Subcutaneous adipose tissue (tissue), 4 donors: ENCODE data around the gene MPPED2. TPM values are rescaled to one million over a fixed set of nuclear protein-coding genes. Genes with fewer than 3 reads are reported as not detected.

Experiments
- total RNA-seq, 4 donors: library from RNA; depleted of rRNA; stranded (reverse); fragments of >200 nt; gene quantifications; one replicate each; pipeline ENCODE4 v1.1.0, GENCODE V29; 2016
- TF ChIP-seq, protein P1 (sequence below): fragments of 450-650 bp; IDR thresholded peaks from one replicate; pipeline ENCODE4 v1.5.1; 2016; ENCODE audit warnings: low read depth, mild to moderate bottlenecking, control low read depth, antibody characterized with exemption, moderate library complexity

The MPPED2 gene
- total RNA-seq, 4 donors from 2014 or later, result 10.5 to 32.4 (median 15.5) TPM

DNA sequence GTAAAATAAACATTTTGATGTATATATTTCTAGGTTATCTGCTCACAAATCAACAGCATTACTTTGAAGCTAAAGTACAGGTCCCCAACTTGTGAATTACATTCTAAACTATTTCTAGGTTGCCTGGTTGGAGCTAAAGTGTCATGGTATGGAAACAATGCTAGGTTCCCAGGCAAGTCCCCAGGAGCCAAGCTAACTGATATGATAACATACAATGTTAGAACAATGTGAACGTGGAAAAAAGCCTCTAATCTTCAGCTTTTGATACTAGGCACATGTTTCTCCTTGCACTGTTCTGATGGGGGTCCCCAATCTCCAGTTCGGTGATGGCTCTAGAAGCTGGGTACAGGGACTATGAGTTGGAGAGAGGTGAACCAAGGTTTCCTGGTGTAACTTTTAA lies 153.4 kb downstream of the MPPED2 start:
- TF ChIP-seq, protein P1, sequence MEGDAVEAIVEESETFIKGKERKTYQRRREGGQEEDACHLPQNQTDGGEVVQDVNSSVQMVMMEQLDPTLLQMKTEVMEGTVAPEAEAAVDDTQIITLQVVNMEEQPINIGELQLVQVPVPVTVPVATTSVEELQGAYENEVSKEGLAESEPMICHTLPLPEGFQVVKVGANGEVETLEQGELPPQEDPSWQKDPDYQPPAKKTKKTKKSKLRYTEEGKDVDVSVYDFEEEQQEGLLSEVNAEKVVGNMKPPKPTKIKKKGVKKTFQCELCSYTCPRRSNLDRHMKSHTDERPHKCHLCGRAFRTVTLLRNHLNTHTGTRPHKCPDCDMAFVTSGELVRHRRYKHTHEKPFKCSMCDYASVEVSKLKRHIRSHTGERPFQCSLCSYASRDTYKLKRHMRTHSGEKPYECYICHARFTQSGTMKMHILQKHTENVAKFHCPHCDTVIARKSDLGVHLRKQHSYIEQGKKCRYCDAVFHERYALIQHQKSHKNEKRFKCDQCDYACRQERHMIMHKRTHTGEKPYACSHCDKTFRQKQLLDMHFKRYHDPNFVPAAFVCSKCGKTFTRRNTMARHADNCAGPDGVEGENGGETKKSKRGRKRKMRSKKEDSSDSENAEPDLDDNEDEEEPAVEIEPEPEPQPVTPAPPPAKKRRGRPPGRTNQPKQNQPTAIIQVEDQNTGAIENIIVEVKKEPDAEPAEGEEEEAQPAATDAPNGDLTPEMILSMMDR, result no peak

DNA sequence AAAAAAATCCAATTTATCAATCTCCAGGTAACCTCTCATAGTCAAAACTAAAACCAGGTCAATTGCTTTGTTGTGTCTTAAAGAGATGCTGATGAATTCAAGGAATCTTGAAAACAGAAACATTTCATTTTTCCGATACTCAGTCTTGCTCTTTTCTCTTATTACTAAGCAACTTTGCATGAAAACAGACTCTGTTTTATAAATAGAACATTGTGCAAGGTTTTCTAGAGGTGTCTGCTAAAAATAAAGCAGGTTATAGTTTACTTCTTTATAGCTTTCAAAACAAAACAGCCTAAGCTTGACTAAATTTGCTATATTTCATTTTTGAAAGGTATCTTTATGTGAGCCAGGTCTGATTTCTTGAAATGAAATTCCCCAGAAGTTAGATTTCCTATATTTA lies 154.0 kb downstream of the MPPED2 start:
- TF ChIP-seq, protein P1, result no peak

DNA sequence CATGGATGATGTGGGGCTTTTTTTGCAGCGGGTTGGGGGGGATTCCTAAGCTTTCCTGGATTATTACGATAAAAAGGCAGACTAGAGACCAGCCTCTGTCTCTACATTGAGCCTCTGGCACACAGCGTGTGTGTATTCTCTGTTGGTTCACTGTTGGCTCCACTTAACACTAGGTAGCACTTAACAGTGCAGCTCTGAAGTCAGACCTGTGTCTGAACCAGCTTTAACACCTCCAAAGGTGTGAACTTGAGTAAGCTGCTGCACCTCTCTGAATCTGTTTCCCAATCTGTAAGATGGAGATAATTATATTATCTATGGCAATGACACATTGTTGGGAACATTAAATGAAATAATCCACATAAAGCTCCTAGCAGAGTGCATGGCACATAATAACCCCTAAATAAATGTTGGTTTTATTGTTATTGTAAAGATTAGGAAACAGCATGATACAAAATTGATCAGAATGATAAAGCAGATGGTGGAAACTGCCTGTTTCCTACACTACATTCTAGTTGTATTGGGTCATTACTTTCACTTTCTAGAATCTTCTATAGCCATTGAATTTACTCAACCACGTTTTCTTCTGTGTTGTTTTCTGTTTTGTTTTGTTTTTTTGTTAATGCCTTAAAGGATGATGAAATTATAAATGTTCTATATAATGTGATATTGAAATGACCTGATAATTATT lies 154.9 kb downstream of the MPPED2 start:
- TF ChIP-seq, protein P1, result no peak

DNA sequence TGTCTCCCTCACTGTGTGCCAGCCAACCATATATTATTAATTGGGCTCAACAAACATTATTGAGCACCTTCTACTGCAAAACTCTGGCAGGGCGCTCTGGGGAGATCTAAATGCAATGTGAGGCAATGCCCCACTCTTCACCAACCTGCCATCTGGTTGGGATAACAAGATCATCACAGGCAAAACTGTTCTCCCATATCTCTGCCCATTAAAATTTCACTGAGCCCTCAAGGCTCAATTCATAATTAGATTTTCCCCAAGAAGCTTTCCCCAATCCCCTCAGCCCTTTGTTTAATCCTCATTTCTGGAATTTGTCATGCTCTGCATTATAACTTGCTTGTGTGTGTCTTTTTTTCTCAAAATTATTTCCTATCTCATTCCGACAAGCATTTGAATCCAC lies 156.6 kb downstream of the MPPED2 start:
- TF ChIP-seq, protein P1, result no peak

DNA sequence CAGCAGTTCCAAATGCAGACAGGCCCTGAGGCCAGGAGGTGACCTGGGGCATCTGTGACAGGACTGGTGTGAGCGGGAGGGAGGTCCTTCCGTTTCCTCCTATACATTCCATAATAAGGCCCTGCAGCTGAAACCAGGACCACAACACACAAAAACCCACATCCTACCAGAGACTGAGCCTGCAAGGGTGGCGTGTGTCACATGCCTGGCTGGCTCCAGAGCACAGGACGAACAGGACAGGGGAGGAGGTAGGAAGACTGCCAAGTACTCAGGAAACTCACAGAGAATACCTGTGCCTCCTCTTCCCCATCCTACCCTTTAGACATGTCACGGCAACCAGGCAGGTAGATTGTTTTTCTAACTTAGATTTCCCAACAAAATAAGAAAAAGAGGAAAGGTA lies 159.4 kb downstream of the MPPED2 start:
- TF ChIP-seq, protein P1, result no peak

DNA sequence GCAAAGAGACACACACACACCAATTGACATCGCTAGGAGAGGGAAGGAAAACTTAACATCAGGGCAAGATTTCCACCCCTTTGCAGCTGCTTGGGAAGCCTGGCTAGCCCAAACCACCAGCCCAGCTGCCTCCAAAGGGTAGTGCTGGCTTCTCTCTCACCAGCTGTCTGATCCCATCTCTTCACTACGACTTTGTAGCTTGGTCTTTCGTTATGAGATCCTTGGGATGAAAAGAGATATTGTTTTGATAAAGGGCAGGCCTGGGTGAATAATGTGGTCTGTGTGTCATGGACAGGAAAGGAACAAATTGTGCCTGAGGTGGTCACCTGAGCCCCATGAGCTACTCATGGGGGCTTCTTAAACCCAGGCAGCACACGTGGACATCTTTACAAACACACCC lies 161.3 kb downstream of the MPPED2 start:
- TF ChIP-seq, protein P1, result no peak

DNA sequence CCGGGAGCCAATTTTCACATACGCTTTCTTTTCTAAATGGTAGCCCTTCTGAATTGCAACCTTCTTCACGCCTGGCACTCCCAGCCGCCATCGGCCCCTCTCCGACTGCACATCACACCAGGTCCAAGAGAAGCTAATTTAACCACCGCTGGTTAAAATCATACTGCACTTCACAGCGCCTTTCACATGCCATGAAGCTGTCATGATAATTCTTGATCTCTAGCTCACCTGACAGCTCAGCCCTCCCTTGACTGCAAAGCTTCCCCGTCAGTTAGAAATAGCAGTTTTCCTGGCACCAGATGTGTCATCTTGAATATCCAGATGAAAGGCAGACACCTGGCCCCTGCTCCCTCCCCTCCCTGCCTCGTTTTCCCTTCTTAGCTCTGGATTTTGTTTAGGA lies 161.8 kb downstream of the MPPED2 start:
- TF ChIP-seq, protein P1, result no peak
